Calu3 (cell line): ENCODE results near the gene GABRR1. TPM values are rescaled to one million over a fixed set of nuclear protein-coding genes. Genes with fewer than 3 reads are reported as not detected.

Source experiments
- BruUV-seq: library from RNA; stranded (reverse); fragments of 400-500 nt; replicated peaks from 2 replicates; lab custom pipeline; 2021; lab: Mats Ljungman, UMichigan
- CTCF ChIA-PET: fragments of 300-600 bp; sonication (Branson Sonifier 250); formaldehyde crosslinking; loops from one replicate; lab custom pipeline; 2022; ENCODE audit warnings: antibody characterized with exemption; lab: Charles Lee
- DNase-seq: peaks from one replicate; pipeline ENCODE4 v3.0.0; 2022
- H3K27ac Mint-ChIP-seq: one replicate; pipeline ENCODE4 v1.8.0; 2022; ENCODE audit warnings: mixed read lengths; ENCODE audit not compliant: unreplicated experiment
- H3K27me3 Mint-ChIP-seq: one replicate; pipeline ENCODE4 v1.8.0; 2022; ENCODE audit warnings: mixed read lengths; ENCODE audit not compliant: unreplicated experiment
- H3K36me3 Mint-ChIP-seq: one replicate; pipeline ENCODE4 v1.8.0; 2022; ENCODE audit warnings: mild to moderate bottlenecking, moderate library complexity, mixed read lengths; ENCODE audit not compliant: insufficient read depth, unreplicated experiment
- H3K4me1 Mint-ChIP-seq: one replicate; pipeline ENCODE4 v1.8.0; 2022; ENCODE audit warnings: mild to moderate bottlenecking, low read depth, mixed read lengths; ENCODE audit not compliant: unreplicated experiment
- H3K4me3 Mint-ChIP-seq: one replicate; pipeline ENCODE4 v1.8.0; 2022; ENCODE audit warnings: mild to moderate bottlenecking, low read depth, moderate library complexity, mixed read lengths; ENCODE audit not compliant: unreplicated experiment
- H3K9me3 Mint-ChIP-seq: one replicate; pipeline ENCODE4 v1.8.0; 2022; ENCODE audit warnings: low read depth, mixed read lengths; ENCODE audit not compliant: unreplicated experiment
- CTCF ChIP-seq: fragments of 200-600 bp; IDR thresholded peaks from one replicate; pipeline ENCODE4 v1.8.0; 2022; ENCODE audit warnings: antibody characterized with exemption; ENCODE audit not compliant: unreplicated experiment
- intact Hi-C: fragments of 100-400 bp; cut with micrococcal nuclease; formaldehyde crosslinking; loops from one replicate; pipeline ENCODE4 v1.10.0; 2022; ENCODE audit not compliant: unreplicated experiment
- total RNA-seq: library from RNA; stranded (reverse); gene quantifications from 2 replicates; pipeline ENCODE4 v1.2.3, GENCODE V29; 2022

GABRR1 gene
- total RNA-seq, 1 experiment from 2014 or later, result not detected

DNA sequence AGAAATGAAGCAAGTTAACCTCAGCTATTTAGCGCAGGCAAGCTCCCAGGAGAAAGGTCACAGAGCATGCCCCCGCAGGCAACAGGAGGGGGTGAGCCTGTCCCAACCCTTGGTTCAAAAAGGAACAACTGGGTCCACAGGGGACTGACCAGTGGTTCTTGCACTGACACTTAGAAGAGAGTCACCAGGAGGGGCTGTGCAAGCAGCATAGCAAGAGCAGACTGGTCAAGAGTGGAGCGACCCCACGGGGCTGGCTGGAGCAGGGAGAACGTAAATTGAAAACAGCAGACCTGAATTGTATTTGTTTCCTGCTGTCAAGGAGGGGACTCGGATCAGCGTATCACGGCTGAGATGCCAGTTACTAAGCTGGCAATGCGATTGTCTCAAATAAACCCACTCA is 32.8 kb downstream of the GABRR1 start:
- intact Hi-C loops, result no loop called here
- BruUV-seq, result no TSS peak
- CTCF ChIA-PET, result interaction anchor here (0.7 kb wide), 1 partner anchor 127 kb away, joined by 4 read pairs; no protein-coding TSS in a partner anchor
- Mint-ChIP-seq H3K9me3 (no peaks in the 10 kb centered on the region), H3K27me3 (peaks cover 36% of the 10 kb centered on the region), H3K36me3 (no peaks in the 10 kb centered on the region), H3K4me3 (no peak overlapping the region), H3K4me1 (no peaks in the 10 kb centered on the region), H3K27ac (no peak overlapping the region)
- no peak for TF ChIP-seq CTCF
- DNase-seq, result no peak

GRCh38 chr6:89183294-89183693 is 33.9 kb downstream of the GABRR1 start:
- CTCF ChIA-PET, result no interaction called here
- no peaks in the 10 kb centered on the region for H3K9me3 Mint-ChIP-seq
- no TSS peak for BruUV-seq
- no peak for DNase-seq
- TF ChIP-seq CTCF, result no peak
- intact Hi-C loops, result no loop called here
- no peak overlapping the region for H3K4me3 Mint-ChIP-seq
- no peaks in the 10 kb centered on the region for H3K36me3 Mint-ChIP-seq
- H3K27me3 Mint-ChIP-seq, result peaks cover 42% of the 10 kb centered on the region
- no peaks in the 10 kb centered on the region for H3K4me1 Mint-ChIP-seq
- no peak overlapping the region for H3K27ac Mint-ChIP-seq

- Mint-ChIP-seq H3K4me1 (no peaks in the 10 kb centered on the region), H3K27ac (no peak overlapping the region)
- no TSS peak for BruUV-seq
Observed at GRCh38 chr6:89180971-89181370, 36.2 kb downstream of the GABRR1 start.

DNA sequence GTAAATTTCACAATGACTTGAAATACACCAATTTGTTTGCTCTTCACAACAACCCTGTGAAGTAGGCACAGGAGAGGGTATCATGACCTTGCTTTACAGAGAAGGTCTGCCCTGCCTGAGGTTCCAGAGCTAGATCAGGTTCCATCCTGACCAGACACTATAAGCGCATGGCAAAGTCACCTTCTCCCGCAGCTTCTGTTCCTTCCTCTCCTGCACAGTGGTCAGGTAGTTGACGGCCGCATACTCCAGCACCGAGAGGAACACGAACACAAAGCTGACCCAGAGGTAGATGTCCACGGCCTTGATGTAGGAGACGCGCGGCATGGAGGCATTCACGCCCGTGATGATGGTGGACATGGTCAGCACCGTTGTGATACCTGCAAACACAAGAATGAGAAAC is 37.0 kb downstream of the GABRR1 start:
- Mint-ChIP-seq H3K36me3 (no peaks in the 10 kb centered on the region), H3K4me3 (no peak overlapping the region), H3K4me1 (no peaks in the 10 kb centered on the region), H3K27ac (no peak overlapping the region), H3K27me3 (peaks cover 42% of the 10 kb centered on the region), H3K9me3 (no peaks in the 10 kb centered on the region)
- DNase-seq, result no peak
- no peak for TF ChIP-seq CTCF
- BruUV-seq, result no TSS peak
- CTCF ChIA-PET, result no interaction called here
- intact Hi-C loops, result no loop called here

More at GRCh38 chr6:89180971-89181370, 36.2 kb downstream of the GABRR1 start:
- no peak for DNase-seq
- Mint-ChIP-seq H3K9me3 (no peaks in the 10 kb centered on the region), H3K36me3 (no peaks in the 10 kb centered on the region), H3K27me3 (peaks cover 42% of the 10 kb centered on the region), H3K4me3 (no peak overlapping the region)
- CTCF ChIA-PET, result no interaction called here
- no peak for TF ChIP-seq CTCF
- intact Hi-C loops, result no loop called here
